OCI-LY3 (cell line): ENCODE data around the gene CD2AP.

Experiments
- CTCF ChIP-seq: fragments of 200-600, 300-600 bp; sonication (generic); IDR thresholded peaks from 2 replicates; pipeline ENCODE4 v1.5.1; 2014; ENCODE audit warnings: antibody characterized with exemption, low read length, low read depth
- EZH2phosphoT487 ChIP-seq: fragments of 200-600 bp; shearing (Covaris generic); IDR thresholded peaks from 2 replicates; pipeline ENCODE4 v1.6.1; 2018; ENCODE audit warnings: antibody characterized with exemption, mixed run types, low read depth

GRCh38 chr6:47452899-47453298 is 24.7 kb upstream of the CD2AP start:
- TF ChIP-seq CTCF (no peak), EZH2phosphoT487 (no peak)
